NCI-H226 (cell line): ENCODE results near the gene CTNNA2.

Experiments used
- DNase-seq: peaks from one replicate; pipeline ENCODE4 v3.0.0-alpha.2; 2015

CTNNA2 gene

GRCh38 chr2:80302001-80302313 lies 789.1 kb downstream of the CTNNA2 start:
- no peak for DNase-seq

- DNase-seq, result no peak
Observed at GRCh38 chr2:80302314-80303005, 789.6 kb downstream of the CTNNA2 start.

- no peak for DNase-seq
Observed at GRCh38 chr2:80303006-80303908, 790.4 kb downstream of the CTNNA2 start.

- no peak for DNase-seq
Observed at GRCh38 chr2:80303909-80304837, 791.3 kb downstream of the CTNNA2 start, which contains the start of gene LRRTM1. Gene LRRTM1, minus strand, starts transcription at chr2:80304752. Its CDS starts 933 bp downstream, at chr2:80303819.

GRCh38 chr2:80311304-80311703 lies 798.5 kb downstream of the CTNNA2 start:
- no peak for DNase-seq

GRCh38 chr2:80312282-80312839 lies 799.5 kb downstream of the CTNNA2 start:
- DNase-seq, result no peak

GRCh38 chr2:80322311-80322920 lies 809.6 kb downstream of the CTNNA2 start:
- no peak for DNase-seq

- no peak for DNase-seq
Observed at GRCh38 chr2:80322958-80323357, 810.1 kb downstream of the CTNNA2 start.

GRCh38 chr2:80323610-80324009 lies 810.8 kb downstream of the CTNNA2 start:
- no peak for DNase-seq

- no peak for DNase-seq
Observed at GRCh38 chr2:80324525-80324924, 811.7 kb downstream of the CTNNA2 start.

- no peak for DNase-seq
Observed at GRCh38 chr2:80326214-80326613, 813.4 kb downstream of the CTNNA2 start.

- DNase-seq, result no peak
Observed at GRCh38 chr2:80326861-80327260, 814.0 kb downstream of the CTNNA2 start.

GRCh38 chr2:80328159-80328571 lies 815.3 kb downstream of the CTNNA2 start:
- DNase-seq, result no peak

GRCh38 chr2:80329491-80329890 lies 816.6 kb downstream of the CTNNA2 start:
- no peak for DNase-seq

- DNase-seq, result no peak
Observed at GRCh38 chr2:80330527-80331450, 817.9 kb downstream of the CTNNA2 start.

GRCh38 chr2:80333886-80334285 lies 821.0 kb downstream of the CTNNA2 start:
- DNase-seq, result no peak

GRCh38 chr2:80335411-80335810 lies 822.6 kb downstream of the CTNNA2 start:
- DNase-seq, result no peak

GRCh38 chr2:80338794-80339193 lies 825.9 kb downstream of the CTNNA2 start:
- no peak for DNase-seq

- DNase-seq, result no peak
Observed at GRCh38 chr2:80340022-80340421, 827.2 kb downstream of the CTNNA2 start.

GRCh38 chr2:80348078-80348477 lies 835.2 kb downstream of the CTNNA2 start:
- DNase-seq, result no peak

GRCh38 chr2:80348953-80349352 lies 836.1 kb downstream of the CTNNA2 start:
- no peak for DNase-seq
